K562 (cell line): ENCODE data around the gene VIT. TPM values are rescaled to one million over a fixed set of nuclear protein-coding genes. Genes with fewer than 3 reads are reported as not detected.
A peak's percentile ranks its signal among the peaks of the same experiment; 100 is the strongest.

Source experiments
- AFF1 ChIP-seq, 2 experiments: fragments of 450-650 bp; IDR thresholded peaks; 2 replicates each; pipeline ENCODE4 v1.6.1; 2018; ENCODE audit warnings: mild to moderate bottlenecking in 2 of 2, low read depth in 1 of 2; ENCODE audit not compliant: partially characterized antibody in 2 of 2
- CCNT2 ChIP-seq: IDR thresholded peaks from 2 replicates; pipeline ENCODE4 v1.6.1; 2011; ENCODE audit warnings: borderline replicate concordance, low read depth, mild to moderate bottlenecking, moderate library complexity, mixed read lengths, low read length; ENCODE audit not compliant: insufficient read length; ENCODE audit errors: extremely low read depth
- CEBPG ChIP-seq, 3 experiments: fragments of 200-800 bp in 1 of 3; sonication (Bioruptor generic) in 1 of 3; sonication (generic) in 1 of 3; formaldehyde crosslinking in 1 of 3; IDR thresholded peaks in 2 of 3; conservative IDR thresholded peaks in 1 of 3; 2 replicates each; pipeline versions ENCODE4 v1.6.1 to v1.8.0; 2016 to 2022; ENCODE audit warnings: missing compliant biosample characterization in 2 of 3, missing genetic modification characterization in 2 of 3, mild to moderate bottlenecking in 1 of 3, missing genetic modification reagents in 1 of 3
- FOXK2 ChIP-seq, 2 experiments: fragments of 450-650 bp; IDR thresholded peaks in 1 of 2; conservative IDR thresholded peaks in 1 of 2; 2 replicates each; pipeline ENCODE4 v1.6.1; 2016; ENCODE audit warnings: low read depth in 2 of 2, mild to moderate bottlenecking in 1 of 2
- NR2C2 ChIP-seq, 2 experiments: fragments of 200-800 bp in 1 of 2; sonication (Bioruptor generic) in 1 of 2; sonication (generic) in 1 of 2; formaldehyde crosslinking in 1 of 2; IDR thresholded peaks; 2 replicates each; pipeline versions ENCODE4 v1.6.1 to v1.8.0; 2016 to 2022; ENCODE audit warnings: mild to moderate bottlenecking in 1 of 2, missing compliant biosample characterization in 1 of 2, missing genetic modification characterization in 1 of 2, missing genetic modification reagents in 1 of 2
- SNIP1 ChIP-seq: fragments of 450-650 bp; IDR thresholded peaks from 2 replicates; pipeline ENCODE4 v1.7.1; 2017; ENCODE audit warnings: low read depth, mild to moderate bottlenecking
- TEAD1 ChIP-seq, 2 experiments: fragments of 450-650 bp in 1 of 2; sonication (generic) in 1 of 2; formaldehyde crosslinking; IDR thresholded peaks; 2 replicates each; pipeline versions ENCODE4 v1.4.0 to v1.8.0; 2020 to 2022; ENCODE audit warnings: mild to moderate bottlenecking in 2 of 2, missing genetic modification reagents in 1 of 2
- ZNF512 ChIP-seq: IDR thresholded peaks from 2 replicates; pipeline ENCODE4 v1.6.1; 2016; ENCODE audit warnings: missing genetic modification characterization, missing compliant biosample characterization
- polyA plus RNA-seq, 8 experiments: library from polyadenylated mRNA; depleted of rRNA in 4 of 8; stranded (reverse) in 5 of 8; unstranded in 3 of 8; fragments of >200 nt; fragmentation: Nextera tagmentation in 2 of 8; fragmentation: Illumina TruSeq in 1 of 8; extraction: Ambion mirVana in 2 of 8; extraction: Trizol in 1 of 8; gene quantifications; 2 replicates each; pipeline versions ENCODE4 v1.2.1 to v1.2.3, GENCODE V29; 2011 to 2014; ENCODE audit warnings: inconsistent platforms in 1 of 8, missing spikeins in 1 of 8
- total RNA-seq, 7 experiments: library from RNA; depleted of rRNA in 6 of 7; stranded (reverse); fragments of >200 nt in 6 of 7; fragmentation: Illumina TruSeq in 2 of 7; extraction: Trizol in 2 of 7; gene quantifications; 2 replicates each; pipeline versions ENCODE4 v1.2.1 to v1.2.3, GENCODE V29; 2011 to 2021; ENCODE audit warnings: low replicate concordance in 1 of 7
- TF ChIP-seq, protein P1 (sequence below): fragments of 450-650 bp; IDR thresholded peaks from 2 replicates; pipeline ENCODE4 v1.6.1; 2017; ENCODE audit warnings: mild to moderate bottlenecking, moderate library complexity
- TF ChIP-seq, protein P2 (sequence below): fragments of 200-800 bp; sonication (Bioruptor generic); IDR thresholded peaks from 2 replicates; pipeline ENCODE4 v1.6.1; 2017; ENCODE audit warnings: missing genetic modification characterization, missing compliant biosample characterization
- TF ChIP-seq, protein P3 (sequence below), 2 experiments: IDR thresholded peaks in 1 of 2; conservative IDR thresholded peaks in 1 of 2; 2 replicates each; pipeline ENCODE4 v1.6.1; 2016; ENCODE audit warnings: low read depth in 2 of 2, mild to moderate bottlenecking in 1 of 2, missing compliant biosample characterization in 1 of 2, missing genetic modification characterization in 1 of 2, moderate library complexity in 1 of 2

The VIT gene
- total and polyA plus RNA-seq, 9 of the 15 experiments (the other 6 are each of a cell fraction or from before 2014, with no cell fraction given) = not detected

GRCh38 chr2:36650031-36650829 lies 46.3 kb upstream of the VIT start (continued):
- no peak for TF ChIP-seq NR2C2 (CRISPR knock-in tag; IDR thresholded peaks at IDR 0.05)
- TF ChIP-seq NR2C2 (tag; IDR thresholded peaks at IDR 0.05) = peak; percentile 76; the same call in 1 of the 2 replicates
- no peak for TF ChIP-seq ZNF512 (tag)
- no peak for TF ChIP-seq TEAD1 (CRISPR knock-in tag; IDR thresholded peaks at IDR 0.05)
- TF ChIP-seq, protein P1, sequence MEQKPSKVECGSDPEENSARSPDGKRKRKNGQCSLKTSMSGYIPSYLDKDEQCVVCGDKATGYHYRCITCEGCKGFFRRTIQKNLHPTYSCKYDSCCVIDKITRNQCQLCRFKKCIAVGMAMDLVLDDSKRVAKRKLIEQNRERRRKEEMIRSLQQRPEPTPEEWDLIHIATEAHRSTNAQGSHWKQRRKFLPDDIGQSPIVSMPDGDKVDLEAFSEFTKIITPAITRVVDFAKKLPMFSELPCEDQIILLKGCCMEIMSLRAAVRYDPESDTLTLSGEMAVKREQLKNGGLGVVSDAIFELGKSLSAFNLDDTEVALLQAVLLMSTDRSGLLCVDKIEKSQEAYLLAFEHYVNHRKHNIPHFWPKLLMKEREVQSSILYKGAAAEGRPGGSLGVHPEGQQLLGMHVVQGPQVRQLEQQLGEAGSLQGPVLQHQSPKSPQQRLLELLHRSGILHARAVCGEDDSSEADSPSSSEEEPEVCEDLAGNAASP = no peak
- TF ChIP-seq, protein P2, sequence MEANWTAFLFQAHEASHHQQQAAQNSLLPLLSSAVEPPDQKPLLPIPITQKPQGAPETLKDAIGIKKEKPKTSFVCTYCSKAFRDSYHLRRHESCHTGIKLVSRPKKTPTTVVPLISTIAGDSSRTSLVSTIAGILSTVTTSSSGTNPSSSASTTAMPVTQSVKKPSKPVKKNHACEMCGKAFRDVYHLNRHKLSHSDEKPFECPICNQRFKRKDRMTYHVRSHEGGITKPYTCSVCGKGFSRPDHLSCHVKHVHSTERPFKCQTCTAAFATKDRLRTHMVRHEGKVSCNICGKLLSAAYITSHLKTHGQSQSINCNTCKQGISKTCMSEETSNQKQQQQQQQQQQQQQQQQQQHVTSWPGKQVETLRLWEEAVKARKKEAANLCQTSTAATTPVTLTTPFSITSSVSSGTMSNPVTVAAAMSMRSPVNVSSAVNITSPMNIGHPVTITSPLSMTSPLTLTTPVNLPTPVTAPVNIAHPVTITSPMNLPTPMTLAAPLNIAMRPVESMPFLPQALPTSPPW (CRISPR knock-in tag) = no peak
- no peak for TF ChIP-seq SNIP1
- TF ChIP-seq, protein P3, sequence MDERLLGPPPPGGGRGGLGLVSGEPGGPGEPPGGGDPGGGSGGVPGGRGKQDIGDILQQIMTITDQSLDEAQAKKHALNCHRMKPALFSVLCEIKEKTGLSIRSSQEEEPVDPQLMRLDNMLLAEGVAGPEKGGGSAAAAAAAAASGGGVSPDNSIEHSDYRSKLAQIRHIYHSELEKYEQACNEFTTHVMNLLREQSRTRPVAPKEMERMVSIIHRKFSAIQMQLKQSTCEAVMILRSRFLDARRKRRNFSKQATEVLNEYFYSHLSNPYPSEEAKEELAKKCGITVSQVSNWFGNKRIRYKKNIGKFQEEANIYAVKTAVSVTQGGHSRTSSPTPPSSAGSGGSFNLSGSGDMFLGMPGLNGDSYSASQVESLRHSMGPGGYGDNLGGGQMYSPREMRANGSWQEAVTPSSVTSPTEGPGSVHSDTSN (CRISPR knock-in tag; IDR thresholded peaks at IDR 0.05; ENCODE audit: low read depth) = no peak
- TF ChIP-seq, protein P3 (tag; conservative IDR thresholded peaks at IDR 0.05; ENCODE audit: low read depth) = no peak
- TF ChIP-seq FOXK2 (conservative IDR thresholded peaks at IDR 0.05 in 1 of 2, IDR thresholded peaks at IDR 0.05 in 1 of 2; ENCODE audit: low read depth in 2 of 2) = 0 out of 4 replicates have a peak, but pooled peaks of 1 of the 2 experiments have one; percentile 21
- TF ChIP-seq CCNT2 = no peak
- TF ChIP-seq AFF1 (IDR thresholded peaks at IDR 0.05; ENCODE audit: low read depth in 1 of 2, partially characterized antibody in 2 of 2) = no peak
- TF ChIP-seq CEBPG (CRISPR knock-in tag; IDR thresholded peaks at IDR 0.05) = no peak
- peak in 1 of 2 experiments; percentile 20; a peak in 1 of 4 replicates for TF ChIP-seq CEBPG (tag; conservative IDR thresholded peaks at IDR 0.05 in 1 of 2, IDR thresholded peaks at IDR 0.05 in 1 of 2)
